Epithelial cell of esophagus (primary cell): ENCODE data around the gene RPS18.

Source experiments
- DNase-seq: peaks from one replicate; pipeline ENCODE4 v3.0.0; 2010; ENCODE audit warnings: low read depth
- H3K4me3 ChIP-seq: 2 replicates; pipeline ENCODE4 v1.5.1; 2011; ENCODE audit warnings: mild to moderate bottlenecking, low read length, control low read depth
- CTCF ChIP-seq: IDR thresholded peaks from 2 replicates; pipeline ENCODE4 v1.5.1; 2011; ENCODE audit warnings: low read depth, mild to moderate bottlenecking, low read length, control low read depth, inconsistent platforms; ENCODE audit not compliant: insufficient read depth; ENCODE audit errors: missing control alignments

RPS18 gene

GRCh38 chr6:33297956-33298772, 26.3 kb downstream of the RPS18 start:
- TF ChIP-seq CTCF: no peak
- peak overlapping the region; percentile 98 for H3K4me3 ChIP-seq
- peak; percentile 94 for DNase-seq

GRCh38 chr6:33298773-33299236, 26.9 kb downstream of the RPS18 start, which contains the start of gene RGL2:
Gene RGL2, minus strand, starts transcription at chr6:33298942. Its CDS starts 332 bp downstream, at chr6:33298610.
- peak within 1 kb of the TSS; percentile 98 for H3K4me3 ChIP-seq
- no peak for TF ChIP-seq CTCF
- peak; percentile 55 for DNase-seq

- H3K4me3 ChIP-seq: peak overlapping the region; percentile 98
- peak; percentile 92 for DNase-seq
- peak; percentile 75 for TF ChIP-seq CTCF
These were observed 27.5 kb downstream of the RPS18 start for GRCh38 chr6:33299237-33299944.

GRCh38 chr6:33301877-33302276, 30.0 kb downstream of the RPS18 start:
- no peak overlapping the region for H3K4me3 ChIP-seq
- DNase-seq: no peak
- TF ChIP-seq CTCF: no peak

GRCh38 chr6:33304216-33304615, 32.3 kb downstream of the RPS18 start:
- H3K4me3 ChIP-seq: no peak overlapping the region
- no peak for DNase-seq
- no peak for TF ChIP-seq CTCF

- no peak for TF ChIP-seq CTCF
- DNase-seq: no peak
- no peak overlapping the region for H3K4me3 ChIP-seq
These were observed 33.2 kb downstream of the RPS18 start for GRCh38 chr6:33305052-33305451.
